Bone marrow (tissue), 2 donors: ENCODE measurements around the gene NLRC5.
"Not testable (repeated sequence)": the region's sequence is repeated elsewhere in the genome, so short reads cannot be mapped to it uniquely, and the experiment has no call there.

Source experiments
- DNase-seq, 2 donors: peaks; one replicate each; lab custom pipeline; 2025; lab: John Stamatoyannopoulos, UW

Gene NLRC5

GRCh38 chr16:57077714-57078113 is 88.4 kb downstream of the NLRC5 start:
- no peak for DNase-seq

DNA sequence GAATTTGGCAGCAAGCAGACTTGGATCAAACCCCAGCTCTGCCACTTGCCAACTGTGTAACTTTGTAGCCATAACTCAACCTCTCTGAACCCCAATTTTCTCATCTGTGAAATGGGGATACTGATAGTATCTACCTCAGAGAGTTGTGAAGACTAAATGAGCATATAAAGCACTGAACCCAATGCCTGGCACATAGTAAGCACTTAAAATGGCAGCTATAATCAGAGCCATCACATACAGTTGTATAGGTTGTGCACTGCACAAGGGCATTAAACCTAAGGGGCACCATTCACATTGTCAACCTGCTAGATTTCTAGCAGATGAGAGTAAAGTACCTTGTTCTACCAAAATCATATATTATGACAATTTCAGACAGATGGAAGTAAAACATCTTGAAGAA is 92.4 kb downstream of the NLRC5 start:
- no peak for DNase-seq

DNA sequence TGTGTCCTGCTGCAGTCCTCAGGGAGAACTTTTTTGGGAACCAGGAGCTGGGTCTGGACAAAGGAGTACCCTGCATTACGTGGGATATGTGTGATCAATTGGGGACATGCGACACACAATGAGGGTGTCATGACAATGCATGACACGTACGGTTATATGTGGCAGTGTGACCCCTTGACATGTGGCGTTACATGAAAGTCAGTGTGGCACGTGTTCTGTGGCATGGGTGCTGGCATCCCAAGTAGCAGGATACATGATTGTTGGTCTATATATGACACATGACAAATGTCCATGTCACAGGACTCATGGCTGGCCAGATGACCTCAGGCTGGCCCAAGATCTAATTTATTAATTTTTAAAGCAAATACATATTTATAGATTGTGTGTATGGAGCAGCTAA is 93.3 kb downstream of the NLRC5 start:
- DNase-seq, result no peak

- DNase-seq, result no peak
These were observed 94.2 kb downstream of the NLRC5 start for GRCh38 chr16:57083485-57084126.

- DNase-seq, result peak; percentile 27 to 82
These were observed 95.0 kb downstream of the NLRC5 start for GRCh38 chr16:57084257-57084770.

- DNase-seq, result no peak
These were observed 95.6 kb downstream of the NLRC5 start for GRCh38 chr16:57084996-57085395.

GRCh38 chr16:57087003-57087402 is 97.6 kb downstream of the NLRC5 start:
- no peak for DNase-seq

GRCh38 chr16:57089406-57089805 is 100.0 kb downstream of the NLRC5 start:
- DNase-seq, result no peak

GRCh38 chr16:57091200-57091974 is 102.0 kb downstream of the NLRC5 start:
- DNase-seq, result peak in 1 of 2 donors; percentile 56

GRCh38 chr16:57091975-57092785 is 102.8 kb downstream of the NLRC5 start, which contains the start of gene CPNE2:
TSS of gene CPNE2 (plus strand) at chr16:57092583. CDS start at chr16:57110743, 18,160 bp downstream.
- DNase-seq, result peak in 1 of 2 donors; percentile 50

DNA sequence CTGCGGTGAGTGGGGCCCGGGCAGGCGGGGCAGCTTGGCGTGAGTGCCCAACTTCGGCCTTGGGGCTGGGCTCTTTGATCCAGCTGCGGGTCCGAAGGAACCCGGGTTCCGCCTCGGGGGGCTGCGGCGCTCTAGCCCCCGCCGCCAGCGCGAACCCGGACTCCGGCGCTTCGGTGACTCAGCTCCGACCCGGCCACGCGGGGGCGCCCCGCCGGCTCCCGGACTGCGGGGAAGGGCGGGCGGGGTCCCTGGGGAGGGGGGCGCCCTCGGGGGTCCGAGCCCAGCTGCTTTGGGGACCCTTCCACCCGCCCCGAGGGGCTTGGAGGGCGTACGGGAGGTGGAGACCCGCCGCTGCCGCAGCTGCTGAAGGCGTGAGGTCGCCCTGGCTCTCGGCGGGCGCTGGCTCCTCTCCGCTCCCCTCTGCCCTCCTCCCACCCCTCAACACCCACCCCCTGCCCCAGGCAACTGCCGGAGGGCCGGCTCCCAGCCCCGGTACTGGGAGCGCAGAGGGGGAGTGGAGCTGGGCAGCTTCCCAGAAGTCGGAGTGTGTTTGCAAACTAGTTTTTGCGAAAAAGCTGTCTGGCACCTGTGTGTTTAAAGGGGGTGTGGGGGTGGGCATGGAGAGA is 103.5 kb downstream of the NLRC5 start:
- peak in 1 of 2 donors; percentile 50 for DNase-seq

GRCh38 chr16:57093666-57094564 is 104.6 kb downstream of the NLRC5 start:
- DNase-seq, result no peak

DNA sequence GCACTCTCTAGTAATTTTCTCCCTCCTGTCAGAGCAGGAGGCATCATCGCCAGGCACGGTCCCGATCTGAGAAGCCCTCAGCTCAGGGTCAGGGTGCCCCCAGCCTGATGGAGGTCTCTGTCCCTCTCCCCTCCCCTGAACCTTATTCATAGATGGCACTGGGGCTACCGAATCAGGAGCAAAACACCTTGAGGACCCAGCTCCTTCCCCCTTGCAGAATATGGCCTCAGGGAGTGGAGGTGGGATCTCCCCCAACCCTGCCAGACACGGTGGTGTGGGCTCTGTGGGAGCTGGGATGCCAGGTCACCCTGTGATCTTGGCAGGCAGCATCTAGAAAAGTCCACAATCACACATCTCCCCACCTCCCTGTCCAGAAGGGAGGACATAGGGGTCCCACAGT is 105.6 kb downstream of the NLRC5 start:
- no peak for DNase-seq

DNA sequence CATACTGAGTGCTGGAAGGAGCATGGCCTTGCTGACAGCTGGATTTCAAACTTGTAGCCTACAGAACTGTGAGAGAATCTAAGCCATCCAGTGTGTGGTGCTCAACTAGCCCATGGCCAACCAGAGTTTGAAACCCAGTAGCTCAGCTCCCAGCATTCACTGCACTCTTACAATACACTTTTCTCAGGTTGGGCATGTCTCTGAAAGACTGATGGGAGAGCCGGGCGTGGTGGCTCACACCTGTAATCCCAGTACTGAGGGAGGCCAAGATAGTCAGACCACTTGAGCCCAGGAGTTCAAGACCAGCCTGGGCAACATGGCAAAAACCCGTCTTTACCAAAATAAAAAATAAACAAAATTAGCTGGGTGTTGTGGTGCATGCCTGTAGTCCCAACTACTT is 106.8 kb downstream of the NLRC5 start:
- DNase-seq, result no peak

DNA sequence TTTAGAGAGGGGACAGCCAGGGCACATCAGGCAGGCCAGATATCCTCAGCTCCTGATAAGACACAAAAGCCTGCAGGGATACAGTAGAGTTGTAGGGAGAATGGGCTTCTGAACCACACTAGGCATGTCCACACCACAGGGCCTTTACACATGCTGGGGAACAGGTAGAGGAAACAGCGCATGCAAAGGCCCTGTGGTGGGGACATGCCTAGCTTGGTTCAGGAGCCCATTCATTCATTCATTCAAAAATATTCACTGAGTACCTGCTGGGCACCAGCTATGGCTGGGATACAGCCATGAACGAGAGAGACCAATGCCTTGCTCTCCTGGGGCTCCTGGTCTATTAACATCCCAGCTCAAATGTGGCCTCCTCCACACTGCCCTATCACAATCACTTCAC is 107.4 kb downstream of the NLRC5 start:
- no peak for DNase-seq

DNA sequence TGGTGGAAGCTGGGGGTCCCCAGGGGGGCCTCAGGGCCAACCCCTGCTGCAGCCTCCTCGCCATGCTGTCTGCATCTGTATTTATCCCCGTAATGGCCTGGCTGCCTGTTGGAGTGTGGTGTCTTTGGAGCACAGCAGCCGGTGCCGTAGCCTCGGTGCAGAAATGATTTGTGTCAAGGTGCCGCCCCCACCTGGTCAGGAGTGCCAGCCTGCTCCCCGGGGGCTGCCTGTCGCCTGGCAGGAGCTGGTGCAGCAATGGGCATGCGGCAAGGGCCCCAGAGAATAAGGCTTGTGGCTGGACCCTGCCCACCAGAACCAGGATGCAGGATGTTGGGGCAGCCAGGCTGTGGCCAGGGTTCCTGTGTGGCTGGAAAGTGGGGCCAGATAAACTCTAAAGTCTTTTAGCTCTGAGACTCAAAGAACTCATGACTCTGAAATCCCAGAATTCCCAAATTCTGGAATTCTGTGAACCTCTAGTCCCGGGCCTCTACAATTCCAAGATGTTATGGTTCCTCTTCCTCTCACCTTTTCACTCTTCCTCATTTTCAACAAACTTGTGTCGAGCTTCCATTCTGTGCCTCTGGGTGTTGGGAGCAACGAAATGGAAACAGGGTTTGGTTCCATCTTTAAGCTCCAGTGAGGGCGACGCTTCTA is 109.0 kb downstream of the NLRC5 start:
- DNase-seq, result no peak

DNA sequence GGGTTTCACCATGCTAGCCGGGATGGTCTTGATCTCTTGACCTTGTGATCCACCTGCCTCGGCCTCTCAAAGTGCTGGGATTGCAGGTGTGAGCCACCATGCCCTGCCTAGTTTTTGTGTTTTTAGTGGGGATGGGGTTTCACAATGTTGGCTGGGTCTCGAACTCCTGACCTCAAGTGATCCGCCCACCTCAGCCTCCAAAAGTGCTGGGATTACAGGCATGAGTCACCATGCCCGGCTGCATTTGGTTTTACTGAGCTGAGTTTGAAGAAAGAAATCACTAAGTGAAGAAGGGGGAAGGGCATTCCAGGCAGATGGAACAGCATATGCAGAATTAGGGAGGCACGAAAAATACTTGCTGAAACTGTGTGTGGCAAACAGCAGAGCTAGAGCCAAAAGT is 110.6 kb downstream of the NLRC5 start:
- DNase-seq, result not testable (repeated sequence)

DNA sequence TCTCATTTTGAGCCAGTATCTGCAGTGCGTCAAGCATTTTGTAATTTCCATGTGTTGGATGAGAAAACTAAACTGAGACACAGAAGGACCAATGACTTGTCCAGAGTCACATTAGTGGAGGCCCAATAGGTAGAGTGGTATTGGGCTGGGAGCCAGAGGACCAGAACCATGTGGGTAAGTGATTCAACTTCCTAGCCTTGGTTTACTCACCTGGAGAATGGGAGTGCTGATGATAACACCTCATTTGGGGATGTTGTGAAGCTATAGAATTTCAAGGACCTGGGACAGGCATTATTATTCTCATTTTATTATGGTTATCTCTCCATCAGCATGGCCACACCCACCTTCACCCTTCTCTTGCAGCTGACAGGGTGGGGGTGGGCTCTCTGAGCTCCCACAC is 111.1 kb downstream of the NLRC5 start:
- no peak for DNase-seq

- DNase-seq, result no peak
These were observed 113.8 kb downstream of the NLRC5 start for GRCh38 chr16:57102888-57103851.
